SK-N-SH (cell line): ENCODE results near the gene SPATA16.

ENCODE experiments used
- EZH2phosphoT487 ChIP-seq: fragments of 200-600 bp; sonication (generic); IDR thresholded peaks from 2 replicates; pipeline ENCODE4 v1.6.1; 2017; ENCODE audit warnings: low read depth, mixed run types, mild to moderate bottlenecking, antibody characterized with exemption, moderate library complexity, borderline replicate concordance
- GABPA ChIP-seq: IDR thresholded peaks from 2 replicates; pipeline ENCODE4 v1.4.0; 2012; ENCODE audit warnings: low read depth, mild to moderate bottlenecking
- MXI1 ChIP-seq: IDR thresholded peaks from 2 replicates; pipeline ENCODE4 v1.6.1; 2012; ENCODE audit warnings: mild to moderate bottlenecking, low read depth, low read length, improper control_type of control experiment
- NRF1 ChIP-seq: IDR thresholded peaks from 2 replicates; pipeline ENCODE4 v1.6.1; 2012; ENCODE audit warnings: low read depth, mild to moderate bottlenecking, low read length
- POLR2AphosphoS5 ChIP-seq: IDR thresholded peaks from 2 replicates; pipeline ENCODE4 v1.6.1; 2012; ENCODE audit warnings: low read depth, low read length
- RAD21 ChIP-seq: IDR thresholded peaks from 2 replicates; pipeline ENCODE4 v1.6.1; 2012; ENCODE audit warnings: mild to moderate bottlenecking, low read length
- RCOR1 ChIP-seq: fragments of 150-350 bp; IDR thresholded peaks from 2 replicates; pipeline ENCODE4 v1.6.1; 2017; ENCODE audit warnings: antibody characterized with exemption, low read length
- RXRA ChIP-seq: IDR thresholded peaks from 2 replicates; pipeline ENCODE4 v1.4.0; 2012; ENCODE audit warnings: low read depth, mild to moderate bottlenecking, borderline replicate concordance
- SIN3A ChIP-seq: IDR thresholded peaks from 2 replicates; pipeline ENCODE4 v1.6.1; 2012; ENCODE audit warnings: low read depth, mild to moderate bottlenecking, low read length, moderate library complexity, borderline replicate concordance
- TAF1 ChIP-seq: IDR thresholded peaks from 2 replicates; pipeline ENCODE4 v1.6.1; 2012; ENCODE audit warnings: low read depth, mild to moderate bottlenecking, low read length, moderate library complexity, borderline replicate concordance
- YY1 ChIP-seq: IDR thresholded peaks from 2 replicates; pipeline ENCODE4 v1.4.0; 2012; ENCODE audit warnings: low read depth, mild to moderate bottlenecking
- TF ChIP-seq, protein P1 (sequence below): fragments of 200-600 bp; sonication (generic); IDR thresholded peaks from 2 replicates; pipeline ENCODE4 v1.6.1; 2017; ENCODE audit warnings: antibody characterized with exemption, mild to moderate bottlenecking, moderate library complexity
- TF ChIP-seq, protein P2 (sequence below): IDR thresholded peaks from 2 replicates; pipeline ENCODE4 v1.6.1; 2012; ENCODE audit warnings: mild to moderate bottlenecking, low read depth, low read length, moderate library complexity
- TF ChIP-seq, protein P3 (sequence below): IDR thresholded peaks from 2 replicates; pipeline ENCODE4 v1.4.0; 2012; ENCODE audit warnings: low read depth, borderline replicate concordance

DNA sequence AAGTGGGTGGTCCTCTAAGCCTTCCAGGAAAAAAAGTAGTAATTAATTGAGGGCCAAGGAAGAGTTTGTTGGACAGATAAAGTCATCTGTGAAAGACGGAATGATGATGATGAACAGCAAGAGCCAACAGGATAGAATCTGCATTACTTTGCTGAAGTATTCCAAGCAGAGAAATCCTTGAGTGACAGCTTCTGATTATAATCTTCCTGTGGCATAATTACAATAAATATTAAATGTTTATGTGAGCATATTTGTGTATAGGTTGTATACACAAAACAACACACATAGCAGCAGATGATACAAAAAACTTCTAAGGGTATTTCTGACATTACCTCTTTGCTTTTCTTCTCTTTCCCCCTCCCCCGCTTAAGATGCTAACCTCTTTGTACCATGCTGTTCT lies 147.6 kb downstream of the SPATA16 start:
- TF ChIP-seq, protein P1, sequence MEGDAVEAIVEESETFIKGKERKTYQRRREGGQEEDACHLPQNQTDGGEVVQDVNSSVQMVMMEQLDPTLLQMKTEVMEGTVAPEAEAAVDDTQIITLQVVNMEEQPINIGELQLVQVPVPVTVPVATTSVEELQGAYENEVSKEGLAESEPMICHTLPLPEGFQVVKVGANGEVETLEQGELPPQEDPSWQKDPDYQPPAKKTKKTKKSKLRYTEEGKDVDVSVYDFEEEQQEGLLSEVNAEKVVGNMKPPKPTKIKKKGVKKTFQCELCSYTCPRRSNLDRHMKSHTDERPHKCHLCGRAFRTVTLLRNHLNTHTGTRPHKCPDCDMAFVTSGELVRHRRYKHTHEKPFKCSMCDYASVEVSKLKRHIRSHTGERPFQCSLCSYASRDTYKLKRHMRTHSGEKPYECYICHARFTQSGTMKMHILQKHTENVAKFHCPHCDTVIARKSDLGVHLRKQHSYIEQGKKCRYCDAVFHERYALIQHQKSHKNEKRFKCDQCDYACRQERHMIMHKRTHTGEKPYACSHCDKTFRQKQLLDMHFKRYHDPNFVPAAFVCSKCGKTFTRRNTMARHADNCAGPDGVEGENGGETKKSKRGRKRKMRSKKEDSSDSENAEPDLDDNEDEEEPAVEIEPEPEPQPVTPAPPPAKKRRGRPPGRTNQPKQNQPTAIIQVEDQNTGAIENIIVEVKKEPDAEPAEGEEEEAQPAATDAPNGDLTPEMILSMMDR: no peak
- TF ChIP-seq, protein P2, sequence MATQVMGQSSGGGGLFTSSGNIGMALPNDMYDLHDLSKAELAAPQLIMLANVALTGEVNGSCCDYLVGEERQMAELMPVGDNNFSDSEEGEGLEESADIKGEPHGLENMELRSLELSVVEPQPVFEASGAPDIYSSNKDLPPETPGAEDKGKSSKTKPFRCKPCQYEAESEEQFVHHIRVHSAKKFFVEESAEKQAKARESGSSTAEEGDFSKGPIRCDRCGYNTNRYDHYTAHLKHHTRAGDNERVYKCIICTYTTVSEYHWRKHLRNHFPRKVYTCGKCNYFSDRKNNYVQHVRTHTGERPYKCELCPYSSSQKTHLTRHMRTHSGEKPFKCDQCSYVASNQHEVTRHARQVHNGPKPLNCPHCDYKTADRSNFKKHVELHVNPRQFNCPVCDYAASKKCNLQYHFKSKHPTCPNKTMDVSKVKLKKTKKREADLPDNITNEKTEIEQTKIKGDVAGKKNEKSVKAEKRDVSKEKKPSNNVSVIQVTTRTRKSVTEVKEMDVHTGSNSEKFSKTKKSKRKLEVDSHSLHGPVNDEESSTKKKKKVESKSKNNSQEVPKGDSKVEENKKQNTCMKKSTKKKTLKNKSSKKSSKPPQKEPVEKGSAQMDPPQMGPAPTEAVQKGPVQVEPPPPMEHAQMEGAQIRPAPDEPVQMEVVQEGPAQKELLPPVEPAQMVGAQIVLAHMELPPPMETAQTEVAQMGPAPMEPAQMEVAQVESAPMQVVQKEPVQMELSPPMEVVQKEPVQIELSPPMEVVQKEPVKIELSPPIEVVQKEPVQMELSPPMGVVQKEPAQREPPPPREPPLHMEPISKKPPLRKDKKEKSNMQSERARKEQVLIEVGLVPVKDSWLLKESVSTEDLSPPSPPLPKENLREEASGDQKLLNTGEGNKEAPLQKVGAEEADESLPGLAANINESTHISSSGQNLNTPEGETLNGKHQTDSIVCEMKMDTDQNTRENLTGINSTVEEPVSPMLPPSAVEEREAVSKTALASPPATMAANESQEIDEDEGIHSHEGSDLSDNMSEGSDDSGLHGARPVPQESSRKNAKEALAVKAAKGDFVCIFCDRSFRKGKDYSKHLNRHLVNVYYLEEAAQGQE: no peak
- TF ChIP-seq RXRA: no peak
- no peak for TF ChIP-seq EZH2phosphoT487
- TF ChIP-seq RAD21: no peak
- TF ChIP-seq POLR2AphosphoS5: no peak
- TF ChIP-seq SIN3A: no peak
- TF ChIP-seq TAF1: no peak
- no peak for TF ChIP-seq YY1
- TF ChIP-seq RCOR1: no peak
- no peak for TF ChIP-seq NRF1
- no peak for TF ChIP-seq GABPA
- TF ChIP-seq MXI1: no peak
- TF ChIP-seq, protein P3, sequence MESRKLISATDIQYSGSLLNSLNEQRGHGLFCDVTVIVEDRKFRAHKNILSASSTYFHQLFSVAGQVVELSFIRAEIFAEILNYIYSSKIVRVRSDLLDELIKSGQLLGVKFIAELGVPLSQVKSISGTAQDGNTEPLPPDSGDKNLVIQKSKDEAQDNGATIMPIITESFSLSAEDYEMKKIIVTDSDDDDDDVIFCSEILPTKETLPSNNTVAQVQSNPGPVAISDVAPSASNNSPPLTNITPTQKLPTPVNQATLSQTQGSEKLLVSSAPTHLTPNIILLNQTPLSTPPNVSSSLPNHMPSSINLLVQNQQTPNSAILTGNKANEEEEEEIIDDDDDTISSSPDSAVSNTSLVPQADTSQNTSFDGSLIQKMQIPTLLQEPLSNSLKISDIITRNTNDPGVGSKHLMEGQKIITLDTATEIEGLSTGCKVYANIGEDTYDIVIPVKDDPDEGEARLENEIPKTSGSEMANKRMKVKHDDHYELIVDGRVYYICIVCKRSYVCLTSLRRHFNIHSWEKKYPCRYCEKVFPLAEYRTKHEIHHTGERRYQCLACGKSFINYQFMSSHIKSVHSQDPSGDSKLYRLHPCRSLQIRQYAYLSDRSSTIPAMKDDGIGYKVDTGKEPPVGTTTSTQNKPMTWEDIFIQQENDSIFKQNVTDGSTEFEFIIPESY: no peak
